Panc1 (cell line): ENCODE results near the gene MAP3K1. TPM values are rescaled to one million over a fixed set of nuclear protein-coding genes. Genes with fewer than 3 reads are reported as not detected.

Experiments
- ATAC-seq: fragments of 200-7000 bp; cut with Tn5 transposase; 2 replicates; pipeline ENCODE4 v1.9.1; 2020; ENCODE audit warnings: mild to moderate bottlenecking, moderate library complexity
- BruUV-seq: library from RNA; stranded (reverse); fragments of 400-500 nt; replicated peaks from 2 replicates; lab custom pipeline; 2021; lab: Mats Ljungman, UMichigan
- CTCF ChIA-PET: fragments of 300-600 bp; sonication (Branson Sonifier 250); formaldehyde crosslinking; loops from one replicate; lab custom pipeline; 2022; ENCODE audit warnings: antibody characterized with exemption; lab: Charles Lee
- POLR2A ChIA-PET: fragments of 300-600 bp; sonication (Branson Sonifier 250); formaldehyde crosslinking; loops from one replicate; lab custom pipeline; 2022; ENCODE audit warnings: antibody characterized with exemption; lab: Charles Lee
- DNase-seq: peaks from one replicate; pipeline ENCODE4 v3.0.0-alpha.2; 2010; ENCODE audit warnings: low read depth, low spot score
- H3K27ac ChIP-seq: 2 replicates; pipeline ENCODE4 v1.5.1; 2011; ENCODE audit warnings: mild to moderate bottlenecking, low read length, inconsistent platforms
- H3K27me3 ChIP-seq: fragments of 200-500 bp; sonication (Bioruptor generic); 2 replicates; pipeline ENCODE4 v1.6.0; 2014; ENCODE audit warnings: low read length, inconsistent platforms; ENCODE audit not compliant: control insufficient read depth, insufficient read depth
- H3K36me3 ChIP-seq: fragments of 200-500 bp; sonication (Bioruptor generic); 2 replicates; pipeline ENCODE4 v1.5.1; 2014; ENCODE audit warnings: inconsistent platforms, mild to moderate bottlenecking, low read length, moderate library complexity; ENCODE audit not compliant: control insufficient read depth, insufficient read depth
- H3K4me1 ChIP-seq: 2 replicates; pipeline ENCODE4 v1.5.1; 2011; ENCODE audit warnings: inconsistent platforms, mild to moderate bottlenecking, low read length, moderate library complexity; ENCODE audit not compliant: control insufficient read depth, insufficient read depth
- H3K4me3 ChIP-seq, 2 experiments: 2 replicates each; pipeline ENCODE4 v1.5.1; 2011 to 2012; ENCODE audit warnings: low read depth in 2 of 2, low read length in 2 of 2, mild to moderate bottlenecking in 2 of 2, inconsistent platforms in 1 of 2, moderate library complexity in 1 of 2
- H3K9me3 ChIP-seq: fragments of 200-500 bp; sonication (Bioruptor generic); 2 replicates; pipeline ENCODE4 v1.5.1; 2014; ENCODE audit warnings: low read depth, mild to moderate bottlenecking, inconsistent platforms, low read length, moderate library complexity; ENCODE audit not compliant: control insufficient read depth, insufficient read depth
- CTCF ChIP-seq: fragments of 450-650 bp; IDR thresholded peaks from 2 replicates; pipeline ENCODE4 v1.5.1; 2017; ENCODE audit warnings: mild to moderate bottlenecking
- POLR2AphosphoS5 ChIP-seq: IDR thresholded peaks from 2 replicates; pipeline ENCODE4 v1.6.1; 2012; ENCODE audit warnings: mild to moderate bottlenecking, low read depth, low read length, moderate library complexity
- REST ChIP-seq, 2 experiments: IDR thresholded peaks; 2 replicates each; pipeline ENCODE4 v1.6.1; 2011 to 2012; ENCODE audit warnings: low read depth in 2 of 2, control low read depth in 1 of 2, low read length in 1 of 2, mild to moderate bottlenecking in 1 of 2, moderate library complexity in 1 of 2; ENCODE audit not compliant: insufficient read depth in 1 of 2
- SIN3A ChIP-seq: IDR thresholded peaks from 2 replicates; pipeline ENCODE4 v1.6.1; 2012; ENCODE audit warnings: low read depth, mild to moderate bottlenecking, low read length, moderate library complexity, borderline replicate concordance; ENCODE audit not compliant: insufficient read depth
- TCF7L2 ChIP-seq: IDR thresholded peaks from 2 replicates; pipeline ENCODE4 v1.6.1; 2011; ENCODE audit warnings: mild to moderate bottlenecking, low read depth, low read length, inconsistent platforms
- in situ Hi-C: cut with HindIII; loops from 2 replicates; pipeline ENCODE4 v1.10.0; 2016; ENCODE audit warnings: low sequenced_read_pairs, low pct_unique_long_range_greater_than_20kb
- intact Hi-C: fragments of 100-400 bp; cut with micrococcal nuclease; formaldehyde crosslinking; loops from one replicate; pipeline ENCODE4 v1.10.0; 2022; ENCODE audit not compliant: unreplicated experiment
- total RNA-seq: library from RNA; stranded (reverse); gene quantifications from one replicate; pipeline ENCODE4 v1.2.1, GENCODE V29; 2021; ENCODE audit not compliant: unreplicated experiment

MAP3K1 gene
- total RNA-seq, 1 experiment from 2014 or later: 6.2 TPM

GRCh38 chr5:56913766-56914165 is 98.4 kb downstream of the MAP3K1 start:
- no peak overlapping the region for H3K27ac ChIP-seq
- intact Hi-C loops: no loop called here
- POLR2A ChIA-PET: no interaction called here

DNA sequence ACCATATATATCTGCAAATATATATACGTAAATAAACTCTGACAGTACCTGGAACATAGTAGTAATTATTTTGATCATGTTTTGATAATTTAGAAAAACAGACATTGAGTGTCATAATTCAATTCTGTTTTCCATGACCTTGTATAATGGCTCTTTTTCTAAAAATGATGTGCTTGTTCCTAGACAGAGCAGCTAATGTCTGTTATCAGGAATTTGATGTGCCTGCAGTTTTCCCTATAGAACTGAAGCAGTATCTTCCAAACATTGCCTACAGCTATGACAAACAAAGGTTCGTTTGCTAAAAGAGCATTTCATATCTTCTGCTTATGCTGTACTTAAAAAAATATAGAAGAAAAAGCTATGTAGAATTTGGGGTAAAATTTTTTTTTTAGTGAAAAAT is 99.3 kb downstream of the MAP3K1 start:
- Histone ChIP-seq H3K9me3 (no peaks in the 10 kb centered on the region), H3K27me3 (no peaks in the 10 kb centered on the region), H3K36me3 (peaks cover 4% of the 10 kb centered on the region; the same call in 1 of the 2 replicates), H3K27ac (no peak overlapping the region), H3K4me1 (peaks cover 7% of the 10 kb centered on the region), H3K4me3 (no peak overlapping the region)
- ATAC-seq: no peak
- no TSS peak for BruUV-seq
- no peak for TF ChIP-seq CTCF
- DNase-seq: no peak
- intact Hi-C loops (no loop called here), in situ Hi-C loops (no loop called here)
- POLR2A ChIA-PET: no interaction called here
- CTCF ChIA-PET: no interaction called here

More at GRCh38 chr5:56913766-56914165, 98.4 kb downstream of the MAP3K1 start:
- no peak for TF ChIP-seq CTCF
- no peak for TF ChIP-seq TCF7L2
- TF ChIP-seq SIN3A: no peak
- TF ChIP-seq REST (IDR thresholded peaks at IDR 0.05; ENCODE audit: insufficient read depth in 1 of 2, low read depth in 2 of 2, low read length in 1 of 2): no peak
- TF ChIP-seq POLR2AphosphoS5: no peak
- no peak overlapping the region for H3K4me3 ChIP-seq
- DNase-seq: no peak
- in situ Hi-C loops: no loop called here
- no peaks in the 10 kb centered on the region for H3K27me3 ChIP-seq
- no peaks in the 10 kb centered on the region for H3K9me3 ChIP-seq
- H3K4me1 ChIP-seq: peaks cover 8% of the 10 kb centered on the region
- peaks cover 4% of the 10 kb centered on the region; the same call in 1 of the 2 replicates for H3K36me3 ChIP-seq
- CTCF ChIA-PET: no interaction called here
- BruUV-seq: no TSS peak
- no peak for ATAC-seq
